GM19025 (cell line): ENCODE measurements around the gene KEAP1.
"Not testable (repeated sequence)": the region's sequence is repeated elsewhere in the genome, so short reads cannot be mapped to it uniquely, and the experiment has no call there.

ENCODE experiments used
- ATAC-seq: cut with Tn5 transposase; IDR thresholded peaks from one replicate; pipeline ENCODE4 v1.9.1; 2021; ENCODE audit warnings: mild to moderate bottlenecking, low read depth, moderate library complexity; ENCODE audit not compliant: unreplicated experiment

The KEAP1 gene

DNA sequence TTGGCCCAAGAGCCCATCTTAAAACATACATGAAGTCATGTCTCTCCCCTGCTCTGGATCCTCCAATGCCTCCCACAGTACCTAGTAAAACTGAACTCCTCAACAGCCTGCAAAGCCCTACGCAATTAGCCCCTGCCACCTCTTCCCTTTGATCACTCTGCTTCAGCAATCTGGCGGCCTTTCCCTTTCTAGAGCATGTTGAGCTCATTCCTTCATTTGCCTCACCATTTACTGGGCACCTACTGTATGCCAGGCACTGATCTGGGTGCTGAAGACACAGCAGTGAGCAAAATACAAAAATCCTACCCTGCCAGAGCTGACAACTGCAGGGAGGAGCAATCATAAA is 2.9 kb downstream of the KEAP1 start:
- ATAC-seq, result no peak

DNA sequence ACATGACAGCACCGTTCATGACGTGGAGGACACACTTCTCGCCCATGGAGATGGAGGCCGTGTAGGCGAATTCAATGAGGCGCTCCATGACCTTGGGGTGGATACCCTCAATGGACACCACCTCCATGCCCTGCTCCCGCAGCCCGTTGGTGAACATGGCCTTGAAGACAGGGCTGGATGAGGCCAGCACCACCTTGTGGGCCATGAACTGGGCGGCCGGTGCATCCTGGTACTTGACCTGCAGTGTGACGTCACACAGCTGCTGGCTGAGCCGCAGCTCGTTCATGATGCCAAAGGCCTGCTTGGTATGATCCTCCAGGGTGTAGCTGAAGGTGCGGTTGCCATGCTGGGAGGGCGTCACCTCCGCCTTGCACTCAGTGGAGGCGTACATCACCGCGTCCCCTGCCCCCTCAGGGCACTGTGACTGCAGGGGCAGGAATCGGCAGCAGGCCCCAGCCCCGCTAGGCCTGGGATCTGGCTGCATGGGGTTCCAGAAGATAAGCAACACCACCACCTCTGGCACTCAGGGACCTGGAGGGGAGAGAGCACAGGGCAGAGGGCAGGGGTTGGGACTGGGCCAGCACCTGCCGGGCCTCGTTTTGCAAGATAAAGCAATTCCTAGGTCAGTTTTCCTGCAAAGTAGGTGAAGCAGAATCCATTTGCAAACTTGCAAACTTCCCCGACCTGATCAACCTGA is 3.5 kb downstream of the KEAP1 start:
- ATAC-seq, result no peak

DNA sequence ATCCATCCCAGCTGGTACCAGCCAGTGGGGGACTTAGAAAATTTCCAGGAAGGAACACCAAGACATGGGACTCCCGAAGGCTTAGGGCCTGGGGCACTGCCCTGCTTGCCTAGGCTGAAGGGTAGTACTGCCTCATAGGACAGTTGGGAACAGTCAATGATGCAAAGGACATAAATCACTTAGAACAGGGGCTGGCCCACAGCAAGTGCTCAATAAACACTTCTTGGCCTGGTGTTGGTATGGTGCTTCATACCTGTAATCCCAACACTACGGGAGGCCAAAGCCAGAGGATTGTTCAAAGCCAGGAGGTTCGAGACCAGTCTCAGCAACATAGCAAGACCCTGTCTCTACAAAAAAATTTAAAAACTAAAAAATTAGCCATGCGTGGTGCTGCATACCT is 5.8 kb downstream of the KEAP1 start:
- ATAC-seq, result no peak

DNA sequence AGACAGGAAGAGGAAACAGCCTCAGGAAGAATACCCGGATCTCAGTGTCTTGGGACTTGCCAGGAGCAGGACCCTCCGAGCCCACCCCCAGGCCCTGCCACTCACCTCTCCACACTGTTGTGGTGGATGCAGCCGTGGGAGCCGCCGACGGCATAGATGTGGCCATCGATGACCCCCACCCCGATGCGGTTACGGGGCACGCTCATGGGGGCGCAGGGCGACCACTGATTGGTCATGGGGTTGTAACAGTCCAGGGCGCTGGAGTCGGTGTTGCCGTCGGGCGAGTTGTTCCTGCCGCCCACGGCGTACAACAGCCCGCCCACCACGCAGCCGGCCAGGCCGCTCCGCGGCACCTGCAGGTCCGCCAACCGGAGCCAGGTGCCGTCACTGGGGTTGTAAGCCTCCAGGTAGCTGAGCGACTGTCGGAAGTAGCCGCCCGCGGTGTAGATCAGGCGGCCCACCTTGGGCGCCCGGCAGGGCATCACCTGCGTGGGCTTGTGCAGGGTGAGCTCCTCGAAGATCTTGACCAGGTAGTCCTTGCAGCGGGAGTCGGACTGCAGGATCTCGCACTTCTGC is 11.6 kb downstream of the KEAP1 start:
- ATAC-seq, result no peak

DNA sequence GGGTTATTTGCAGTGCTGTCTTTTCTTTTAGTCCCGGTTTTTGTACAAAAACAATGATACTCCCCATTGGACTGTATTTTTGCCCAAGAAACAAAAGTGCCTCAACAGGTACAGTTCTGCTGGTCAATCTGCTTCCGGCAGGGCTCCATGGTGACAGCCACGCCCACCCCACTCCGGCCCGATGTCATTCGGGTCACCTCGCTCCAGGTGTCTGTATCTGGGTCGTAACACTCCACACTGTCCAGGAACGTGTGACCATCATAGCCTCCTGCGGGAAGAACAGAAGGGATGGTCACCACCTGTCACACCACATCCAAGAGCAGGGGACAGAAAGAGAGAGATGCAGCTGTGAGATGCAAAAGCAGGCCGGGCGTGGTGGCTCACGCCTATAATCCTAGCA is 16.6 kb downstream of the KEAP1 start:
- ATAC-seq, result no peak

DNA sequence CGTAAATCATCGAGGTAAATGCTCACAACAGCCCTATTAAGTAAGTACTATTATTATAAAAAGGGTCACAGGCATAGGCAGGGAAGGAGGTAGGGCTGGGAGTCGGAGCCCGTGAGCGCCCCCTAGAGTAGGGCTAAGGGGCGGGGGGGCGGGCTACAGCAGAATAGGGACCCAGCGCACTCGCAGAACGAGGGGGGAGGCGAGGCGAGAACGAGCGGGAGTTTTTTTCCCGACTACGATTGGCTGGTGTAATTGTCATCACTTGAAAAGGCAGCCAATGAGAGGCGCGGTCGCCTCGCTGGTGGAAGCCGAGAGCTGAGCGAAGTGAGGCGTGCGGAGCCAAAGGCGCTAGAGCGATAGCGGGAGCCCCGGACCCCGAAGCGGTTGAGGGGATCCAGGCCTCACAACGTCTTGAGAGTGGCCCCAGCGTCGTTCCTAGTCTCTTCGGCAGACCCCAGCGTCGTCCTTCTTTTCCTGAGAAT is 24.2 kb downstream of the KEAP1 start:
- no peak for ATAC-seq

DNA sequence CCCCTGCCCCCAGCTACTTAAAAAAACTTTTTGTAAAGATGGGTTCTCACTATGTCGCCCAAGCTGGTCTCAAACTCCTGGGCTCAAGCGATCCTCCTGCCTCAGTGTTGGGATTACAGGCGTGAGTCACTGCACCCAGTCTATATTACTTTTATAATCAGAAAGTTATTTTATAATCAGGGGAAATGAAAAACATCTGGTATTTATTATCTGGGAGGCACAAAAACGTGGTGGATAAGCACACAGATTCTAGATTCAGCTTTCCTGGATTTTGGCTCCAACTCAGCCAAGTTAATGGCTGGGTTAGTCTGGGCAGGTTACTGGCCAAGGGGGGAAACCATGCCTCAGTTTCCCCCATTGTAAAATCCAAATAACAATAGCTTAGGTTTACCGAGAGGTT is 24.7 kb downstream of the KEAP1 start:
- no peak for ATAC-seq

DNA sequence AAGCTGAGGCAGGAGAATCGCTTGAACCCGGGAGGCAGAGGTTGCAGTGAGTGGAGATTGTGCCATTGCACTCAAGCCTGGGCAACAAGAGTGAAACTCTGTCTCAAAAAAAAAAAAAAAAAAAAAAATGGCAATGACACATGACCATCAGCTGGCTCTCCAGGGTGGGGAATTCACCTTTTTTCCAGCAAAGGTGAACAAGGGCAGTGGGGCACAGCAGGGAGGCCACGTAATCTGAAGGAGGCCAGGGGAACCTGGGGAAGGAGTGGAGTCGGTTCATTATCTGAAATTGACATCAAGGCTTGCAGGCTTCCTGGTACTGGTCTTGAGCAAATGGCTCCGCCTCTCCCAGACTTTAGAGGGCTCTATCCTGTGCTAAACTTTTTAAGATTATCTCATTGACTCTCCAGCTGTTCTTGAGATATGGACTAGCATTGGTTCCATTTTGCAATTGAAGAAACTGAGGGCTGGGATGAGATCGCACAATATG is 28.1 kb downstream of the KEAP1 start:
- ATAC-seq, result no peak

DNA sequence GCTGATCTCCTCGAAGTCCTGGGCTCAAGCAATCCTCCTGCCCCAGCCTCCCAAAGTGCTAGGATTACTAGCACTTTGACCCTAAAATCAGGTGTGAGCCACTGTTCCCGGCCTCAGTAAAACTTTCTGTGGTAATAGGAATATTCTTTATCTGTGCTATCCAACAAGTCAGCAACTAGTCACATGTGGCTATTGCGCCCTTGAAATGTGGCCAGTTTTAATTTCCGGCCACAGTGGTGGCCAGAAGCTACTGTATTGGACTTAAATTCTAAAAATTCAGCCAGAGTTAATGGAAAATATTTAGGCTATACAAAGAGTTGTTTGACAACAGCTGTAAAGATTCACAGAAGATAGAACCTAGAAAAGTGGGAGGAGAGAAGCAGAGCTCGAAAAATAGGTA is 30.0 kb downstream of the KEAP1 start:
- no peak for ATAC-seq

DNA sequence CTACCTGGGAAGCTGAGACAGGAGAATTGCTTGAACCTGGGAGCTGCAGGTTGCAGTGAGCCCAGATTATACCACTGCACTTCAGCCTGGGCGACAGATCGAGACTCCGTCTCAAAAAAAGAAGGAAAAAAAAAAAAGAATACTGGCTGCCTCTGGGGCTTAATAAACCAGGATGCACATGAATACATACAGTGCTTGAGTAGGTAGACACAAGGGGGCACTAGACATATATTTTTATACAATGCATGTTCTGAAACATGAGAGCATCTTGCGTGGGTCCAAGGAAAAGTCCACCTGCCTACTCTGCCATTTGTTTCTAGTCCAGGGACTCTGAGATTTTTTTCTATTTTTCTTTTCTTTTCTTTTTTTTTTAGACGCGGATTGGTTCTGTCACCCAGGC is 31.2 kb downstream of the KEAP1 start:
- ATAC-seq, result no peak

DNA sequence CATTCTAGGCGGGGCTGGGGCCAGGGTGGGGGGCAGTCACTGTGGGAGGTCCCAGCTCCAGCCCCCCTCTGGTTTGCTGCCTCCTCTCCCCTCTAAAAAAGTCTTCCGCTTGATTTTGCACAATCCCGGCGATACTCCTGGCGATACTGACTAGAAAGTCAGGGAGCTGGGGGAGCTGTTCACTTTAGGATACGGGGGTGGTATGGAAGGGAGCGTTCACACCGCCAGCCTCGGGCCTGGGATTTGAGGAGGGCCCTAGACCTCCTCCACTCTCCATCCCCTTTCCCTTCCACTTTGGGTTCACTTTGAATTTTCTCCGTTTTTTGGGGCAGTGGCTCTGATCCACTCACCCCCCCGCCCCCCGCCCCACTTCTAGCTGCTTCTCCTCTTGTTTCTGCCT is 35.0 kb downstream of the KEAP1 start:
- no peak for ATAC-seq

DNA sequence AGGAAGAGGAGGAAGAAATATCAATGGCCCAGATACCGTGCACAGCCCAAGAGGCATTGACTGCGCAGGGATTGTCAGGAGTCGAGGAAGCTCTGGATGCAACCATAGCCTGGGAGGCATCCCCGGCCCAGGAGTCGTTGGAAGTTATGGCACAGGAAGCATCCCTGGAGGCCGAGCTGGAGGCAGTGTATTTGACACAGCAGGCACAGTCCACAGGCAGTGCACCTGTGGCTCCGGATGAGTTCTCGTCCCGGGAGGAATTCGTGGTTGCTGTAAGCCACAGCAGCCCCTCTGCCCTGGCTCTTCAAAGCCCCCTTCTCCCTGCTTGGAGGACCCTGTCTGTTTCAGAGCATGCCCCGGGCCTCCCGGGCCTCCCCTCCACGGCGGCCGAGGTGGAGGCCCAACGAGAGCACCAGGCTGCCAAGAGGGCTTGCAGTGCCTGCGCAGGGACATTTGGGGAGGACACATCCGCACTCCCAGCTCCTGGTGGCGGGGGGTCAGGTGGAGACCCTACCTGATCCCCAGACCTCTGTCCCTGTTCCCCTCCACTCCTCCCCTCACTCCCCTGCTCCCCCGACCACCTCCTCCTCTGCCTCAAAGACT is 36.0 kb downstream of the KEAP1 start:
- no peak for ATAC-seq

DNA sequence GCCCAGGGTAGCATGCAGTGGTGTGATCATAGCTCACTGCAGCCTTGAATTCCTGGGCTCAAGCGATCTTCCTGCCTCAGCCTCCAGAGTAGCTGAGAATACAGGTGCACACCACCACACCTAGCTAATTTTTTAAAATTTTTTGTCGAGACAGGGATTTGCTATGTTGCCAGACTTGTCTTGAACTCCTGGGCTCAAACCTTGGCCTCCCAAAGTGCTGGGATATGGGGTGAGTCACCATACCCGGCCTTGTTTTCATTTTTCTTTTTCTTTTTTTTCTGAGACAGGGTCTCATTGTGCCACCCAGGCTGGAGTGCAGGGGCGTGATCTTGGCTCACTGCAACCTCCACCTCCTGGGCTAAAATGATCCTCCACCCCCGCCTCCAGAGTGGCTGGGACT is 38.7 kb downstream of the KEAP1 start:
- no peak for ATAC-seq

DNA sequence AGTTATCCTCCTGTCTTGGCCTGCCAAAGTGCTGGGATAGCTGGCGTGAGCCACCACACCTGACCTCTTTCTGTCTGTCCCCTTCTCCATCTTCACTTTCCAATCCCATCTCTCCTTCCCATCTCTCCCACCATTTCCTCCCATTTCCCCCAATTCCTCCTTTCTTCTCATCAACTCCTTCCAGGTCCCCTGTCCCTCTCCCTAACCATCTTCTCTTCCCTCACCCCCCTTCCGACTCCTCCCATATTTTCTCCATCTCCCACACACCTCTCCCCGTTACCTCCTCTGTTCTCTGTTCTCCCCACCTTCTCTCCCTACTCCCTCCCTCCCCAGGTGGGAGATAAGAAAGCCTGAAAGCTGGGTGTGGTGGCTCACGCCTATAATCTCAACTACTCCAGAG is 40.6 kb downstream of the KEAP1 start:
- no peak for ATAC-seq

DNA sequence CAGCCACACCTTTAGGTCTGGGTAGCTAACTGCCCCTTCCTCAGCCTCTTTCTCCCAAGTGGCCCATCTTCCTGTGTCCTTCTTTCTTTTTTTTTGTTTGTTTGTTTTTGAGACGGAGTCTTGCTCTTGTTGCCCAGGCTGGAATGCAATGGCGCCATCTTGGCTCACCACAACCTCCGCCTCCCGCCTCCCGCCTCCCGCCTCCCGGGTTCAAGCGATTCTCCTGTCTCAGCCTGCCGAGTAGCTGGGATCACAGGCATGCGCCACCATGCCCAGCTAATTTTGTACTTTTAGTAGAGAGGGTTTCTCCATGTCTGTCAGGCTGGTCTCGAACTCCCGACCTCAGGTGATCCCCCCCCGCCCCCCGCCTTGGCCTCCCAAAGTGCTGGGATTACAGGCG is 41.1 kb downstream of the KEAP1 start:
- ATAC-seq, result not testable (repeated sequence)

DNA sequence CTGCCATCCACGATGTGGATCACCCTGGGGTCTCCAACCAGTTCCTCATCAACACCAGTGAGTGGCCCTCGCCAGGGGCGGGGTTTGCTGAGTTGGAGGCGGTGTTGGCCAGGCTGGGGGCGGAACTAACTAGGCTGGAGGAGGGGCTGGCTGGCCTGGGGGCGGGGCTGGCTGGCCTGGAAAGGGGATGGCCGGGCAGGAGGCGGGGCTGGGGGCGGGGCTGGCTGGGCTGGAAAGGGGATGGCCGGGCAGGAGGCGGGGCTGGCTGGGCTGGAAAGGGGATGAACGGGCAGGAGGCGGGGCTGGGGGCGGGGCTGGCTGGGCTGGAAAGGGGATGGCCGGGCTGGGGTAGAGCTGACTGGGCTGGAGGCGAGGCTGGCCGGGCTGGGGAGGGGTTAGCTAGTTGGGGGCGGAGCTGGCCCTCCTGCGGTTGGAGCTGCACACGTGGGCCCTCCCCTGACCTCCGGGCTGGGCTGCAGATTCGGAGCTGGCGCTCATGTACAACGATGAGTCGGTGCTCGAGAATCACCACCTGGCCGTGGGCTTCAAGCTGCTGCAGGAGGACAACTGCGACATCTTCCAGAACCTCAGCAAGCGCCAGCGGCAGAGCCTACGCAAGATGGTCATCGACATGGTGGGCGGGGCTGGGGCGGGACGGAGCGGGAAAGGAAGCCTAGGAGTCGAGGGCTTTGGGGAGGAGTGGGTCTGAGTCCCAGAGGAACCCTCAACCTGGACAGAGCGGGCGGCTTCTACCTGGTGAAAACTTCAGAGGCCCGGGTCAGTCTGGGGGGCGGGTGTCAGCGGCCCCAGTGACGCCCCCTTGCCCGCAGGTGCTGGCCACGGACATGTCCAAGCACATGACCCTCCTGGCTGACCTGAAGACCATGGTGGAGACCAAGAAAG is 41.9 kb downstream of the KEAP1 start:
- peak; percentile 86 for ATAC-seq

DNA sequence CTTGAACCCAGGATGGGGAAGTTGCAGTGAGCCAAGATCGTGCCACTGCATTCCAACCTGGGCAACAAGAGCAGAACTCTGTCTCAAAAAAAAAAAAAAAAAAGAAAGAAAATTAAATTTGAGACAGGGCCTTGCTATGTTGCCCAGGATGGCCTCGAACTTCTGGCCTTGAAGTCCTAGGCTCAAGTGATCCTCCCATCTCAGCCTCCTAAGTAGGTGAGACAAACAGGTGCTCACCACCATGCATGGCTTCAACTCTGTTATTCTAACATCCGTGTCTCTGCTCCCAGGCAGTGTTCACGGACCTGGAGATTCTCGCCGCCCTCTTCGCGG is 42.5 kb downstream of the KEAP1 start:
- ATAC-seq, result no peak

DNA sequence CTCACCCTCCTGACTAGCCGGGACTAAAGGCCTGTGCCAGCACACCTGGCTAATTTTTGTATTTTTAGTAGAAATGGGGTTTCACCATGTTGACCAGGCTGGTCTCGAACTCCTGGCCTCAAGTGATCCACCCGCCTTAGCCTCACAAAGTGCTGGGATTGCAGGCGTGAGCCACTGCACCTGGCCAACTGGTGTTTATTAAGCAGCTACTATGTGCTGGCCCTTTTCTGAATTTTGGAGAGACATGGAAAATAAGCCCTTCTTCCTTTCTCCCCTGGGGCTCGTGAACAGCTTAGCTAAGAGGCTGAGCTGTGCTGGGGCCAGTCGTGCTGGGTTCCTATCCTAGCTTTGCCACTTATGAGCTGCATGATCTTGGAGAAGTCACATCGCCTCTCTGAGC is 44.4 kb downstream of the KEAP1 start:
- ATAC-seq, result not testable (repeated sequence)

DNA sequence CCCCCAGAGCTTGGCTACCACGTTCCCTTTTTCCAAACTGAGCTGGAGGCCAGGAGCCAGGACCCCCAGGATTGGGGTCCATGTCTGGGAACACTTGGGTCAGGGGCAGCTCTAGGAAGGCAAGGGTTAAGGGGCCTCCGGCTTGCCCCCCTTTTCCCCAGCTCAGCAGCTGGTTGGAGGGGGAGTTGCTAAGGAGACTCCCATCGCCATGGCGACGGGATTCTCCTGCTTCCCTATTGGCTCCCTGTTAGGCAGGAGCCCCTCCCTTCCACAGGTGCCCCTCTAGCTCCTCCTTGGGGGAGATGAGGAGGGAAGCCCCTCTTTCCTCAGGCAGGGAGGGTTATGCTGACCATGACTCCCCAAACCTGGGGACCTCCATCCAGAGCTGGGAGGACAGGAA is 48.9 kb downstream of the KEAP1 start:
- ATAC-seq, result no peak

DNA sequence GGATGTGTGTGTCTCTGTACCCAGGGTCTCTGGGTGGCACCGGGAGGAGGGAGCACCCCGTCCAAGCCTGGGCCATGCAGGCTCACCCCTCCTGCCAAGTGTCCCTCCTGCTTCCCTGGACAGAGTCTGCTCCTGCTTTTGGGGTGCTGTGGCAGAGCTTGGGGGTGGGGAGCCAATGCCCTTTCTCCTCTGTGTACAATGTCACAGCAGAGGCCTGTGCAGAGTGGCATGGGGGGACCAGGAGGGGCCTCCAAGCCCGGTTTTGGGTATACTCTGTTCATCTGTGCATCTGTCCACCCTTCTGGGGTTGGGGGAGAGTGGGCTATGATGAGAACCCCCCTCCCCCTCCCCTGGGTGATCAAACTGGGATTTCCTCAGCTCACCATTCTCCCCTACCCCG is 49.3 kb downstream of the KEAP1 start:
- ATAC-seq, result no peak
